H1 (cell line): ENCODE results near the gene PTDSS2. TPM values are rescaled to one million over a fixed set of nuclear protein-coding genes. Genes with fewer than 3 reads are reported as not detected.

Experiments used
- CTCF ChIA-PET: fragments of 300-600 bp; sonication (Branson Sonifier 250); formaldehyde crosslinking; loops from one replicate; lab custom pipeline; 2021; ENCODE audit not compliant: partially characterized antibody; lab: Charles Lee
- POLR2A ChIA-PET: fragments of 300-600 bp; sonication (Branson Sonifier 250); formaldehyde crosslinking; loops from one replicate; lab custom pipeline; 2021; ENCODE audit warnings: inconsistent platforms; ENCODE audit not compliant: partially characterized antibody; lab: Charles Lee
- DNase-seq, 2 experiments: peaks; one replicate each; pipeline versions ENCODE4 v3.0.0 to v3.0.0-alpha.2; 2010 to 2022; ENCODE audit warnings: low spot score in 2 of 2, low read depth in 1 of 2, mixed read lengths in 1 of 2
- FAIRE-seq: peaks from 2 replicates; lab custom pipeline; 2011; peaks lifted over from hg19 to GRCh38; lab: Jason Lieb, UNC
- H2AFZ ChIP-seq: 2 replicates; pipeline ENCODE4 v1.8.1; 2012; ENCODE audit warnings: low read length, inconsistent platforms
- H2AK5ac ChIP-seq: 2 replicates; pipeline ENCODE4 v1.6.1; 2013; ENCODE audit warnings: low read depth, low read length
- H2BK120ac ChIP-seq: replicated peaks from 2 replicates; pipeline ENCODE3; 2013; ENCODE audit warnings: low read depth, low read length, inconsistent platforms
- H2BK12ac ChIP-seq: 2 replicates; pipeline ENCODE4 v1.6.1; 2013; ENCODE audit warnings: low read depth, low read length
- H2BK15ac ChIP-seq: 2 replicates; pipeline ENCODE4 v1.6.1; 2013; ENCODE audit warnings: low read length
- H2BK20ac ChIP-seq: 2 replicates; pipeline ENCODE4 v1.6.1; 2013; ENCODE audit warnings: low read length
- H2BK5ac ChIP-seq: 2 replicates; pipeline ENCODE4 v1.6.1; 2013; ENCODE audit warnings: low read depth, low read length
- H3K14ac ChIP-seq: 2 replicates; pipeline ENCODE4 v1.6.1; 2013; ENCODE audit warnings: inconsistent platforms; ENCODE audit not compliant: insufficient read length
- H3K18ac ChIP-seq: 2 replicates; pipeline ENCODE4 v1.6.1; 2013; ENCODE audit warnings: low read length; ENCODE audit errors: extremely low read depth
- H3K23ac ChIP-seq: 2 replicates; pipeline ENCODE4 v1.6.1; 2013; ENCODE audit warnings: inconsistent platforms; ENCODE audit not compliant: insufficient read length
- H3K23me2 ChIP-seq: 2 replicates; pipeline ENCODE4 v1.6.1; 2013; ENCODE audit warnings: low read depth, low read length
- H3K27ac ChIP-seq: 2 replicates; pipeline ENCODE4 v1.6.1; 2011; ENCODE audit warnings: low read depth, low read length, inconsistent platforms
- H3K27me3 ChIP-seq, 4 experiments: replicated peaks in 1 of 4; 1 replicate in 1 of 4; 2 replicates in 3 of 4; pipeline versions ENCODE4 v1.6.1 to v1.8.1; 2011 to 2013; ENCODE audit warnings: low read length in 3 of 4, mild to moderate bottlenecking in 3 of 4, inconsistent platforms in 2 of 4, mixed read lengths in 2 of 4, moderate library complexity in 1 of 4; ENCODE audit not compliant: control insufficient read depth in 3 of 4, insufficient read depth in 3 of 4; ENCODE audit errors: extremely low read depth in 1 of 4
- H3K36me3 ChIP-seq, 4 experiments: 2 replicates each; pipeline versions ENCODE4 v1.6.1 to v1.8.1; 2011 to 2013; ENCODE audit warnings: mild to moderate bottlenecking in 4 of 4, low read length in 3 of 4, moderate library complexity in 2 of 4, control low read depth in 1 of 4, inconsistent platforms in 1 of 4; ENCODE audit not compliant: insufficient read depth in 4 of 4, control insufficient read depth in 2 of 4
- H3K4ac ChIP-seq: replicated peaks from 2 replicates; pipeline ENCODE3; 2013; ENCODE audit warnings: low read length, low read depth, mixed read lengths, inconsistent platforms; ENCODE audit not compliant: insufficient read length
- H3K4me1 ChIP-seq, 4 experiments: replicated peaks in 1 of 4; 1 replicate in 1 of 4; 2 replicates in 3 of 4; pipeline versions ENCODE4 v1.6.1 to v1.8.1; 2011 to 2013; ENCODE audit warnings: low read length in 3 of 4, inconsistent platforms in 2 of 4, mixed read lengths in 1 of 4; ENCODE audit not compliant: insufficient read depth in 4 of 4, control insufficient read depth in 3 of 4
- H3K4me2 ChIP-seq, 2 experiments: 2 replicates each; pipeline versions ENCODE4 v1.6.1 to v1.8.1; 2011 to 2013; ENCODE audit warnings: low read depth in 2 of 2, low read length in 2 of 2, control low read depth in 1 of 2, inconsistent platforms in 1 of 2, mild to moderate bottlenecking in 1 of 2; ENCODE audit not compliant: insufficient read depth in 1 of 2
- H3K4me3 ChIP-seq, 4 experiments: fragments of 200-600, 300-600 bp in 1 of 4; sonication (generic), shearing (Covaris generic), sonication (Bioruptor Twin) in 1 of 4; 2 replicates each; pipeline versions ENCODE4 v1.5.1 to v1.8.1; 2011 to 2016; ENCODE audit warnings: low read length in 4 of 4, low read depth in 3 of 4, control low read depth in 2 of 4, inconsistent platforms in 2 of 4, mild to moderate bottlenecking in 2 of 4, mixed read lengths in 1 of 4, moderate library complexity in 1 of 4; ENCODE audit not compliant: insufficient read depth in 2 of 4; ENCODE audit errors: extremely low read depth in 1 of 4
- H3K56ac ChIP-seq: replicated peaks from 2 replicates; pipeline ENCODE3; 2013; ENCODE audit warnings: low read depth, mild to moderate bottlenecking, mixed read lengths, low read length, inconsistent platforms; ENCODE audit not compliant: insufficient read length
- H3K79me1 ChIP-seq: 2 replicates; pipeline ENCODE4 v1.6.1; 2013; ENCODE audit warnings: low read depth, low read length, control low read depth
- H3K79me2 ChIP-seq, 2 experiments: 2 replicates each; pipeline versions ENCODE4 v1.6.1 to v1.8.1; 2012 to 2013; ENCODE audit warnings: low read length in 2 of 2, mild to moderate bottlenecking in 2 of 2, inconsistent platforms in 1 of 2; ENCODE audit not compliant: insufficient read depth in 2 of 2, control insufficient read depth in 1 of 2
- H3K9ac ChIP-seq, 4 experiments: replicated peaks in 1 of 4; 1 replicate in 1 of 4; 2 replicates in 3 of 4; pipeline versions ENCODE4 v1.6.1 to v1.8.1; 2011 to 2013; ENCODE audit warnings: low read depth in 3 of 4, low read length in 3 of 4, control low read depth in 2 of 4, mild to moderate bottlenecking in 2 of 4, moderate library complexity in 2 of 4, inconsistent platforms in 1 of 4; ENCODE audit errors: extremely low read depth in 1 of 4
- H3K9me3 ChIP-seq, 2 experiments: 2 replicates each; pipeline versions ENCODE4 v1.6.1 to v1.8.1; 2012 to 2013; ENCODE audit warnings: mild to moderate bottlenecking in 2 of 2, moderate library complexity in 2 of 2, control low read depth in 1 of 2, inconsistent platforms in 1 of 2, low read depth in 1 of 2, low read length in 1 of 2, mixed read lengths in 1 of 2; ENCODE audit not compliant: insufficient read depth in 2 of 2
- H4K20me1 ChIP-seq, 2 experiments: replicated peaks in 1 of 2; 2 replicates each; pipeline versions ENCODE3 to v1.8.1; 2011 to 2013; ENCODE audit warnings: inconsistent platforms in 2 of 2, low read length in 2 of 2, mild to moderate bottlenecking in 1 of 2; ENCODE audit not compliant: insufficient read depth in 2 of 2, control insufficient read depth in 1 of 2
- H4K5ac ChIP-seq: 2 replicates; pipeline ENCODE4 v1.6.1; 2013; ENCODE audit warnings: low read length, low read depth, mixed read lengths, inconsistent platforms; ENCODE audit not compliant: insufficient read length
- H4K8ac ChIP-seq: 2 replicates; pipeline ENCODE4 v1.8.0; 2013; ENCODE audit warnings: mild to moderate bottlenecking, moderate library complexity, low read length, inconsistent platforms; ENCODE audit not compliant: insufficient read depth; ENCODE audit errors: extremely low read depth
- H4K91ac ChIP-seq: replicated peaks from 2 replicates; pipeline ENCODE3; 2013; ENCODE audit warnings: low read length, mixed read lengths, inconsistent platforms; ENCODE audit not compliant: insufficient read length
- CTCF ChIP-seq, 3 experiments: IDR thresholded peaks; 1 replicate in 2 of 3; 2 replicates in 1 of 3; pipeline versions ENCODE4 v1.5.1 to v1.6.1; 2011; ENCODE audit warnings: low read length in 3 of 3, mild to moderate bottlenecking in 3 of 3, inconsistent platforms in 2 of 3, low read depth in 1 of 3, moderate library complexity in 1 of 3; ENCODE audit not compliant: insufficient read depth in 1 of 3; ENCODE audit errors: control extremely low read depth in 1 of 3
- EGR1 ChIP-seq: IDR thresholded peaks from 2 replicates; pipeline ENCODE4 v1.6.1; 2011; ENCODE audit warnings: low read depth, low read length, borderline replicate concordance
- EP300 ChIP-seq, 2 experiments: IDR thresholded peaks; 1 replicate in 1 of 2; 2 replicates in 1 of 2; pipeline ENCODE4 v1.6.1; 2011 to 2012; ENCODE audit warnings: low read depth in 2 of 2, low read length in 2 of 2, mild to moderate bottlenecking in 2 of 2, borderline replicate concordance in 1 of 2, inconsistent platforms in 1 of 2, moderate library complexity in 1 of 2
- GABPA ChIP-seq: IDR thresholded peaks from 2 replicates; pipeline ENCODE4 v1.6.1; 2011; ENCODE audit warnings: mild to moderate bottlenecking, low read length, moderate library complexity, borderline replicate concordance; ENCODE audit not compliant: insufficient read depth
- HDAC6 ChIP-seq: IDR thresholded peaks from one replicate; pipeline ENCODE4 v1.7.1; 2012; ENCODE audit warnings: low read depth, mild to moderate bottlenecking, inconsistent platforms, low read length, moderate library complexity
- KDM5A ChIP-seq: fragments of 200-600 bp; IDR thresholded peaks from 2 replicates; pipeline ENCODE4 v1.7.1; 2012; ENCODE audit warnings: mild to moderate bottlenecking, low read length, inconsistent platforms, mixed read lengths
- POLR2A ChIP-seq, 2 experiments: IDR thresholded peaks; 1 replicate in 1 of 2; 2 replicates in 1 of 2; pipeline ENCODE4 v1.6.1; 2011; ENCODE audit warnings: low read depth in 2 of 2, low read length in 2 of 2, mild to moderate bottlenecking in 2 of 2; ENCODE audit errors: control extremely low read depth in 1 of 2
- RXRA ChIP-seq: IDR thresholded peaks from 2 replicates; pipeline ENCODE4 v1.6.1; 2011; ENCODE audit warnings: low read depth, mild to moderate bottlenecking, low read length, moderate library complexity; ENCODE audit not compliant: insufficient read depth
- SIRT6 ChIP-seq: IDR thresholded peaks from one replicate; pipeline ENCODE4 v1.7.1; 2012; ENCODE audit warnings: low read length, inconsistent platforms
- SP1 ChIP-seq: IDR thresholded peaks from 2 replicates; pipeline ENCODE4 v1.6.1; 2011; ENCODE audit warnings: low read depth, low read length
- WGBS, 2 experiments: shearing (Covaris generic) in 1 of 2; methylation state at CpG; one replicate each; pipeline versions ENCODE4 v1.1.6 to v1.1.7; 2013 to 2015; ENCODE audit warnings: low lambda C conversion rate in 2 of 2, mixed read lengths in 2 of 2, inconsistent platforms in 1 of 2, low coverage in 1 of 2, missing lambda C conversion rate in 1 of 2; ENCODE audit not compliant: insufficient replicate concordance in 2 of 2, insufficient coverage in 1 of 2, insufficient read length in 1 of 2; ENCODE audit errors: extremely low coverage in 1 of 2, missing lambda C conversion rate in 1 of 2; 5-methylcytosine and 5-hydroxymethylcytosine counted together
- polyA plus RNA-seq, 7 experiments: library from polyadenylated mRNA; depleted of rRNA in 3 of 7; stranded (reverse) in 5 of 7; unstranded in 2 of 7; fragments of >200 nt in 5 of 7; fragments of 200-250 nt in 2 of 7; gene quantifications; 1 replicate in 5 of 7; 2 replicates in 1 of 7; 4 replicates in 1 of 7; pipeline versions ENCODE4 v1.2.1 to v1.2.3, GENCODE V29; 2011 to 2013; ENCODE audit warnings: missing spikeins in 2 of 7, mixed read lengths in 2 of 7
- total RNA-seq: library from RNA; stranded (reverse); fragmentation: NEBNext Ultra II Directional; extraction: Animal tissue kit (Norgen Biotek cat#: 25700); gene quantifications from 2 replicates; pipeline ENCODE4 v1.2.1, GENCODE V29; 2021

The PTDSS2 gene
- total and polyA plus RNA-seq, 2 of the 8 experiments (the other 6 are each of a cell fraction or from before 2014, with no cell fraction given): 48.7 to 68.2 TPM

GRCh38 chr11:535210-535518, 85.1 kb downstream of the PTDSS2 start:
- Histone ChIP-seq H4K5ac (no peak overlapping the region), H3K27me3 (peaks cover 0 to 16% (median 6%) of the 10 kb centered on the region in 4 experiments; a peak in 5 of 7 replicates), H2AK5ac (no peak overlapping the region), H2AFZ (no peak overlapping the region), H4K91ac (no peak overlapping the region), H3K23me2 (peaks cover 21% of the 10 kb centered on the region; the same call in 1 of the 2 replicates), H3K4ac (no peak overlapping the region), H3K79me1 (no peaks in the 10 kb centered on the region), H3K79me2 (no peaks in the 10 kb centered on the region), H3K4me1 (peaks cover 0 to 17% (median 10%) of the 10 kb centered on the region in 4 experiments; a peak in 5 of 7 replicates), H2BK20ac (no peak overlapping the region), H3K18ac (no peak overlapping the region), H3K4me2 (no peak overlapping the region), H2BK120ac (no peak overlapping the region), H4K20me1 (peaks cover 7 to 11% of the 10 kb centered on the region in 2 experiments), H4K8ac (no peak overlapping the region), H3K56ac (no peak overlapping the region), H2BK12ac (no peak overlapping the region), H3K4me3 (peak overlapping the region; percentile 52 to 77 (median 70); a peak in 7 of 8 replicates), H3K36me3 (peaks cover 0 to 15% (median 6%) of the 10 kb centered on the region in 4 experiments; a peak in 5 of 8 replicates), H2BK15ac (no peak overlapping the region), H3K9ac (no peak overlapping the region), H2BK5ac (no peak overlapping the region), H3K23ac (no peak overlapping the region), H3K14ac (no peak overlapping the region), H3K9me3 (no peaks in the 10 kb centered on the region), H3K27ac (no peak overlapping the region)
- ChIA-PET CTCF (interaction anchor here (1.0 to 1.4 kb wide), 3 partner anchors 14 to 86 kb away, joined by 3 to 8 read pairs (median 4); partner anchors contain the start of gene PTDSS2), POLR2A (interaction anchor here (0.9 to 1.7 kb wide), 9 partner anchors 24 to 208 kb away, joined by 3 to 6 read pairs (median 4); partner anchors contain the start of genes B4GALNT4 and LMNTD2)
- no CpG with 5 or more reads among the region's 56 CpGs for WGBS, 2 experiments
- DNase-seq: no peak
- TF ChIP-seq SP1: no peak
- TF ChIP-seq CTCF (IDR thresholded peaks at IDR 0.05; ENCODE audit: control extremely low read depth in 1 of 3, insufficient read depth in 1 of 3, low read depth in 1 of 3, low read length in 3 of 3): no peak
- TF ChIP-seq SIRT6: no peak
- TF ChIP-seq HDAC6: no peak
- TF ChIP-seq POLR2A (IDR thresholded peaks at IDR 0.05; ENCODE audit: control extremely low read depth in 1 of 2, low read depth in 2 of 2, low read length in 2 of 2): no peak
- no peak for TF ChIP-seq GABPA
- TF ChIP-seq RXRA: no peak
- TF ChIP-seq EGR1: no peak
- no peak for TF ChIP-seq KDM5A
- TF ChIP-seq EP300 (IDR thresholded peaks at IDR 0.05; ENCODE audit: borderline replicate concordance in 1 of 2, low read depth in 2 of 2, low read length in 2 of 2): no peak
- no peak for FAIRE-seq
